Fibroblast of villous mesenchyme (primary cell): Measurements from ENCODE around the gene SERPINB2. TPM values are rescaled to one million over a fixed set of nuclear protein-coding genes. Genes with fewer than 3 reads are reported as not detected.

Source experiments
- DNase-seq: peaks from one replicate; pipeline ENCODE4 v3.0.0-alpha.2; 2010; ENCODE audit warnings: low read depth
- H3K4me3 ChIP-seq: 2 replicates; pipeline ENCODE4 v1.5.1; 2011; ENCODE audit warnings: low read depth, mild to moderate bottlenecking, low read length
- CTCF ChIP-seq: IDR thresholded peaks from 2 replicates; pipeline ENCODE4 v1.5.1; 2012; ENCODE audit warnings: low read depth, mild to moderate bottlenecking, low read length; ENCODE audit not compliant: insufficient read depth
- total RNA-seq: library from RNA; depleted of rRNA; stranded (reverse); fragments of >200 nt; gene quantifications from 2 replicates; pipeline ENCODE4 v1.2.3, GENCODE V29; 2012

SERPINB2 gene
- 18.0 and 22.9 TPM in 2 replicates for total RNA-seq

- no peak for TF ChIP-seq CTCF
- no peak for DNase-seq
- H3K4me3 ChIP-seq = no peak within 1 kb of the TSS
These were observed at the start of gene SERPINB2 for GRCh38 chr18:63887424-63887823. TSS of gene SERPINB2 (plus strand) at chr18:63887705. CDS start at chr18:63891445, 3,740 bp downstream.

GRCh38 chr18:63843008-63843407, 44.5 kb upstream of the SERPINB2 start:
- no peak overlapping the region for H3K4me3 ChIP-seq
- no peak for TF ChIP-seq CTCF
- no peak for DNase-seq

DNA sequence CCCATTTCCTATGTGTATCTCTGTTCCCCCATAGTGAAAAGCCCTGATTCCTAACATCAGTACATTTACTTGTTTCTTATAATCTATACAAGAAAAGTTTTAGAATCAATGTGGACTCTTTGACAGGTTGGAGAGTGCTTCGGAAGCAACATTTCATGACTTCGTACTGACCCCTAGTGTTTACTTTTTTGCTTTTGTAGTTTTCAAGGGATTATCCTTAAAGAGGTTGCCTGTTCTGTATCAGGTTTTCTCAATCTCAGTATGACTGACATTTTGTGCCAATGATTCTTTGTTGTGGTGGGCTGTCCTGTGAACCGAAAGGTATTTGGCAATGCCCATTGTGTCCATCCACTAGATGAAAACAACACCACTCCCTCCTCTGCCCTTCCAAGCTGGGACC, 43.3 kb upstream of the SERPINB2 start:
- DNase-seq = peak; percentile 57
- H3K4me3 ChIP-seq = no peak overlapping the region
- peak; percentile 44 for TF ChIP-seq CTCF

- TF ChIP-seq CTCF = peak; percentile 67
- no peak overlapping the region for H3K4me3 ChIP-seq
- DNase-seq = peak; percentile 65
These were observed 39.3 kb upstream of the SERPINB2 start for GRCh38 chr18:63848159-63848558.

DNA sequence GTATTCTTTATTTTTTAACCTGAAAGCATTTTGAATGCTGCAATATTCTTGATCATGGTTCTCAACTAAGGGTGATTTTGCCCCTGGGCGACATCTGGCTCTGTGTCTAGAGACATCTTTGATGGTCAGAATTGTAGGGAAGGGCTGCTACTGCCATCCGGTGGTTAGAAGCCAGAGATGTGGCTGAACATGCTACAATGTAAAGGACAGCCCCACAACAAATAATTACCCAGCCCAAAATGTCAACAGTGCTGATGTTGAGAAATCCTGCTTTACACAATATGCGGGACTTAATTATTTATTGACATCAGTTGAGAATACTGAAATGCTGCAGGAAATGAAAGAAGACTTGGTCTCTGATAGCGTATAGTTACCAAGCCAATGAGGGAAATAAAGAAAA, 37.5 kb upstream of the SERPINB2 start:
- peak; percentile 57 for TF ChIP-seq CTCF
- no peak overlapping the region for H3K4me3 ChIP-seq
- DNase-seq = peak; percentile 63

DNA sequence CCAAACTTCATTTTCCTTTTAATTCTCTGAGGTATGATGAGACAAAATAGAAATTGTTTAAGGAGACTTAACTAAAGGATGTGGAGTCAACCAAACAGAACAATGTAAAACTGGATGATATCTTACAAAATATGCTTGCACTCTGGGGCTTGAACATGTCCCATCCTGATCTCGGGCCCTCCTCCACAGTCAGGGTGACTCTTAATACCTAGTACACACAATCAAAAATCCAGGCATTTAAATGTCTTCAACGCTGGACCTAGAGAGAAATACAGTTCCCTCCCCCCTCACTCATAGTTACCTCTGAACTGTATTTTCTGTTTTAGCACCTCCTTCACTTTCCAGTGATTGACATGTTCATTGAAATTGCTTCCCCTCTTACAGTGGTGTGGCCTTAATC, 36.9 kb upstream of the SERPINB2 start:
- no peak for TF ChIP-seq CTCF
- no peak overlapping the region for H3K4me3 ChIP-seq
- no peak for DNase-seq

DNA sequence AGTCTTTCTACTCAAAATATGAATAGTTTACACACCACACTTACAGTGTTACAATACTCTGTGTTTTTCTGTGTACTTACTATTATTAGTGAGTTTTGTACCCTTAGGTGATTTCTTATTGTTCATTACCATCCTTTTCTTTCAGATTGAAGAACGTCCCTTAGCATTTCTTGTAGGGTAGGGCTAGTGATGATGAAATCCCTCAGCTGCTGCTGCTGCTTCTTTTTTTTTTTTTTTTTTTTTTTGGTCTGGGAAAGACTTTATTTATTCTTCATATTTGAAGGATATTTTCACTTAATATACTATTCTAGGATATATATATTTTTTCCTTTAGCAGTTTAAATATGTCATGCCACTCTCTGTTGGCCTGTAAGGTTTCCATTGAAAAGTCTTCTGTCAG, 29.0 kb upstream of the SERPINB2 start:
- no peak for TF ChIP-seq CTCF
- DNase-seq = no peak
- H3K4me3 ChIP-seq = no peak overlapping the region
